Fibroblast of skin of left biceps (primary cell): Measurements from ENCODE around the gene IGF2BP2.
"Not testable (repeated sequence)": the region's sequence is repeated elsewhere in the genome, so short reads cannot be mapped to it uniquely, and the experiment has no call there.

Experiments used
- DNase-seq, 2 experiments: peaks; one replicate each; pipeline ENCODE4 v3.0.0-alpha.2; 2013; ENCODE audit warnings: low read depth in 2 of 2

The IGF2BP2 gene

GRCh38 chr3:185712337-185712736, 112.5 kb downstream of the IGF2BP2 start:
- DNase-seq: no peak

GRCh38 chr3:185711255-185711870, 113.5 kb downstream of the IGF2BP2 start:
- no peak for DNase-seq

GRCh38 chr3:185709251-185709955, 115.4 kb downstream of the IGF2BP2 start:
- no peak for DNase-seq

DNA sequence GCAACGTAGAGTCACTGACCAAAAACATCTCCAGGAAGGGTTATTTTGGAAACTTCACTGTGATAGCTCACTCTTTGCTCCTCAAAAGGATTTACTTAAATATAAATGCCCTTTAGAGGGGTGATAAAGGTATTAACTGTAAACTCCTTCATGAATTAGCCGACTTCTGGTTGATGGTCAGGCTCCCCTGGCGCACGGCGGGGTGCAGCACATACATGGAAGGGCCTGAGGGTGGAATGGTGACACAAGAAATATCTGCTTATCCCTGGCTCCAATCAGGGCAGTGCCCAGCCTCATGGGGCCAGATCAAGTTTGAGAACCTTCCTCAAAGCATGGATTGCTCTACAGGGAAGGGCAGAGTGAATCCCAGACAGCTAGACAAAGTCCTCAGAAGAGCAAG, 116.5 kb downstream of the IGF2BP2 start:
- no peak for DNase-seq

- DNase-seq: no peak
Observed at GRCh38 chr3:185705498-185705897, 119.3 kb downstream of the IGF2BP2 start.

DNA sequence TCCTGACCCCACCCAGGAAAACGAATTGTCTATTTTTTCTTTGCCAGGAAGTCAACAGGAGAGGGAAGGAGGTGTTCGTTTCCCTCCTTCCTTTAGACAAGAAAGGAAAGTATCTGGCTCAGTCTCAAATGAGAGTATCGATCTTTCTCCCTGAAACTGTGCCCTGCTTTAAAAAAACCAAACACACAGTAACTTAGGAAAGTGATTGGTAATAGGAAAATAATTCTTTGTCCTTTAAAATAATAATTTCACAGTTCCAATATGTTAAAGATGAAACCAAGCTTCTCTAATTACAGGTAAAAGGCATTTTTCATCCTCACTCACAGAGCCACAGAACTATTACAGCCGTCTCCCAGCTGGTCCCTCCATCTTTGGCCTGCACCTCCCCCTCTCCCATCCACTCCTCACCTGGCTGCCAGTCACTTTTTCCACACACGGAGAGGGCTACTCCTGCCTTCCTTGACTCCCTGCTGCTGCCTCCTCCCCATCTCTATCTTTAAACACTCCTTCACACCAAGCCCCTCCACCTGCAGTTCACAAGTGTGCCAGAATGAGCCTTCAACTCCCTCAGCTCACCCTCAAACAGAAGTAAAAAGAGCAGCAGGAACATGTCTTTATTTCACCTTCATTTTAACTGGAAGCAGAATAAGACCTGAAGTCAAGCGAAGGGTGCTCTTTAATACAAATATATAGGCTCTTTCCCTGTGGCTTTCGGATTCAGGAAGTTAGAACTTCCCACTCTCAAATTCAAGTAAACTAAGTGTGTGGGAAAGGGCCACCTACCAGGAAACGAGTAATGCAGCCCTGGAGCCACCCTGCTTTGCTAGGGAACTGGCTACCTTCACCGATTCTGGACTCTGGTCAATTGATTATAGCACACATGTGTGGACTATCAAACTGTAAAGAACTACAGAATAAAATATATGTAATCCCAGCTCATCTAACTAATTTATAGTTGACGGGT, 122.3 kb downstream of the IGF2BP2 start:
- DNase-seq: no peak

DNA sequence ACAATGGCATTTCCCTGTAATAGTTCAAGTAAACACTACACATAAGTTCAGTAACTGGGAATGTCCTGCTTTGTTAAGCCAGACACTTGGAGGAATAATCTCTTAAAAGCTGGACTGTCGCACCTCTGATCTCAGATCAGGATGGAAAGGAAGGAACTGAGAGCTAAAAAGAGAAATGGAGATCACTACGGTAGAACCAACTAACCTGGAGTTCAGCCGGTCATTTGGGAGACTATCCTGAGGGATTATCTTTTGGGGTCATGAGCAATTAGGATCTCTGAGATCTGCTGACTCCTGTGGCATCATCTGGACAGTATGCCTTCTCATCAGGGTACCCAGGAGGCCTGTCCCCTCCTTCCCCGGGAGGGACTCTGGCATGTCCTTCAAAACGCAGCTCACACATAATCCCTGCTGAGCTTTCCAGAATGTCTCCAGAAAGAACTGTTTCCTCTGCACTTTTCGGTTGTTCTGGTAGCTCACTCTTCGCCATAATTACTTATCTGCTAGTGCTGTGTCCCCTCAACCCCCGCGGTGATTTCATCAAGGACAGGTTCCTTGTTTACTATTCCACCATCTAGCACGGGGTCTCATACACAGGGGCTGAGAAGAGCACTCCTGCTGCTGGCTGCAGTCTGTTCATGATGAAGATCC, 123.1 kb downstream of the IGF2BP2 start:
- DNase-seq: no peak

DNA sequence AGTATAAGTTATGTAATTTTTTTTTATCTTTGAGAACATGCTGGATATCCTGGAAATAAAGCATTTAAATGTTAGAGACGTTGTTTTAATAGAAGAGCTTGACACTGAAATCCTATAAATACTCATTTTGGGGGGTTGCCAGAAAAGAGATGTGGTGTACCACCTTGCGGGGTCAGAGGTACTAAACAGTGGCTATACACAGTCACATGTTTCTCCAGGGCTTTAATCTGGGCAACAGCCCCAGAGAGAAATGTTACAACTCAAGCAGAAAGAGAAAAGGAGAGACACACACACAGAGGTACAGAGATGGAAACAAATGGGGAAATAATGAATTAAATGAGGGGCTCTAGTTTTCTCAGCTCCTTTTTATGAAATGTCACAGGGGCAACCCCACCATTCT, 124.9 kb downstream of the IGF2BP2 start:
- DNase-seq: no peak

- not testable (repeated sequence) for DNase-seq
Observed at GRCh38 chr3:185697228-185697627, 127.6 kb downstream of the IGF2BP2 start.

GRCh38 chr3:185696039-185696438, 128.8 kb downstream of the IGF2BP2 start:
- DNase-seq: no peak

- DNase-seq: no peak
Observed at GRCh38 chr3:185693985-185694653, 130.7 kb downstream of the IGF2BP2 start.

GRCh38 chr3:185691622-185692021, 133.2 kb downstream of the IGF2BP2 start:
- no peak for DNase-seq

GRCh38 chr3:185687271-185687878, 137.5 kb downstream of the IGF2BP2 start:
- DNase-seq: peak in 1 of 2 experiments; percentile 23

- no peak for DNase-seq
Observed at GRCh38 chr3:185685231-185686035, 139.4 kb downstream of the IGF2BP2 start.

GRCh38 chr3:185680231-185680630, 144.6 kb downstream of the IGF2BP2 start:
- DNase-seq: peak; percentile 62 to 63

- DNase-seq: no peak
Observed at GRCh38 chr3:185678027-185678426, 146.8 kb downstream of the IGF2BP2 start.

DNA sequence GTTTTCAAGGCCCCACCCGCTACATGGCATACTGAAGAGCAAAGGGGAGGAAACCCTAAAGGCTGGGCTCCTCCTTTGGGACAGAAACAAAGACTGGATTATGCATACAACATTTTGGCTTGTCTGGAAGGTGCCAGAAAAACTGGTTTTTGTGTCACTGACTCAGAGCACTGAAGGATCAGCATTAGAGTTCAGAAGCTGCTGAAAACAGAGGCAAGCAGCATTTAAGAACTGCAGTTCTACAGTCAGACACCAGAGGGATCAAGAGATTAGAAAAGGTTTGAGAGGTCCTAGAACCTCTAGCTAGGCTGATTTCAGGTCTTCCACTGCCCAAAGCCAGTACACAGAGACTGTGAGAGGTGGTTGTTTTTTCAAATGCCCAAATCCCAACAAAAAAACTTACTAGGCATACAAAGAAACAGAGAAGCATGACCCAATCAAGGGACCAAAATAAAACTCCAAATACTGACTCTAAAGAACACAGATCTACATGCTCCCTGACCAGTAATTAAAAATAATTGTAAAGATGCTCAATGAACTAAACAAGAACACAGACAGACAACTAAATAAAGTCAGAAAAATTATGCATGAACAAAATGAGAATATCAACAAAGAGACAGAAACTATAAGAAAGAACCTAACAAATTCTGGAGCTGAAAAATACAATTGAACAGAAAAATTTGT, 147.6 kb downstream of the IGF2BP2 start:
- no peak for DNase-seq

GRCh38 chr3:185667574-185667973, 157.3 kb downstream of the IGF2BP2 start:
- no peak for DNase-seq

DNA sequence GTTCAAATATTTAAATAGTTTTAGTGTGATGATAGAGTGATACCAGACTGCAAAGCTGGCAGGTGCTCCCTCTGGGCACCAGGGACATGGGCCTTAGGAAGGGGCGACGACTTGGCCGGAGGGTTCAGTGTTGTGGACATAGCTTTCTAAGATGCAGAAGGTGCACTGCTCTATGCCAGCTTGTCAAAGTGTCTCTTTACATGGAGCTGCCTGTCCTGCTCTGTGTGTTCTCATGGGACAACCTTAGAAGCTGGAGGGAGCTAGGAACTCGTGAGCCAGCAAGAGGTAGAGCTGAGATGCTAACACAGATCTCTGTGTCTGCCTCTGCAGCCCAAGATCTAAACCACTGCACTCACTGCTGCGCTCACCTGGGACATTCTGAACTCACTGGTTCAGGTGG, 160.9 kb downstream of the IGF2BP2 start:
- no peak for DNase-seq
